ENCODE measurements around the gene GABARAP. TPM values are rescaled to one million over a fixed set of nuclear protein-coding genes. Genes with fewer than 3 reads are reported as not detected.
"Not testable (repeated sequence)": the region's sequence is repeated elsewhere in the genome, so short reads cannot be mapped to it uniquely, and the experiment has no call there.

GABARAP gene
- total RNA-seq, 3 donors from 2014 or later, result 424 to 499 (median 484) TPM

- ATAC-seq (no peak), DNase-seq (peak in 1 of 3 donors; percentile 31)
- TF ChIP-seq, protein P1, sequence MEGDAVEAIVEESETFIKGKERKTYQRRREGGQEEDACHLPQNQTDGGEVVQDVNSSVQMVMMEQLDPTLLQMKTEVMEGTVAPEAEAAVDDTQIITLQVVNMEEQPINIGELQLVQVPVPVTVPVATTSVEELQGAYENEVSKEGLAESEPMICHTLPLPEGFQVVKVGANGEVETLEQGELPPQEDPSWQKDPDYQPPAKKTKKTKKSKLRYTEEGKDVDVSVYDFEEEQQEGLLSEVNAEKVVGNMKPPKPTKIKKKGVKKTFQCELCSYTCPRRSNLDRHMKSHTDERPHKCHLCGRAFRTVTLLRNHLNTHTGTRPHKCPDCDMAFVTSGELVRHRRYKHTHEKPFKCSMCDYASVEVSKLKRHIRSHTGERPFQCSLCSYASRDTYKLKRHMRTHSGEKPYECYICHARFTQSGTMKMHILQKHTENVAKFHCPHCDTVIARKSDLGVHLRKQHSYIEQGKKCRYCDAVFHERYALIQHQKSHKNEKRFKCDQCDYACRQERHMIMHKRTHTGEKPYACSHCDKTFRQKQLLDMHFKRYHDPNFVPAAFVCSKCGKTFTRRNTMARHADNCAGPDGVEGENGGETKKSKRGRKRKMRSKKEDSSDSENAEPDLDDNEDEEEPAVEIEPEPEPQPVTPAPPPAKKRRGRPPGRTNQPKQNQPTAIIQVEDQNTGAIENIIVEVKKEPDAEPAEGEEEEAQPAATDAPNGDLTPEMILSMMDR (IDR thresholded peaks at IDR 0.05), result no peak
- intact Hi-C loops (cut with DNase I, micrococcal nuclease), result no loop called here
- no peaks in the 10 kb centered on the region for H3K36me3 ChIP-seq (ENCODE audit: low read depth)
- peaks cover 15% of the 10 kb centered on the region for H3K4me1 ChIP-seq (ENCODE audit: low read depth)
- H3K4me3 ChIP-seq, result no peak overlapping the region
- no peaks in the 10 kb centered on the region for H3K9me3 ChIP-seq
These were observed 4.5 kb upstream of the GABARAP start for GRCh38 chr17:7246779-7247178.

DNA sequence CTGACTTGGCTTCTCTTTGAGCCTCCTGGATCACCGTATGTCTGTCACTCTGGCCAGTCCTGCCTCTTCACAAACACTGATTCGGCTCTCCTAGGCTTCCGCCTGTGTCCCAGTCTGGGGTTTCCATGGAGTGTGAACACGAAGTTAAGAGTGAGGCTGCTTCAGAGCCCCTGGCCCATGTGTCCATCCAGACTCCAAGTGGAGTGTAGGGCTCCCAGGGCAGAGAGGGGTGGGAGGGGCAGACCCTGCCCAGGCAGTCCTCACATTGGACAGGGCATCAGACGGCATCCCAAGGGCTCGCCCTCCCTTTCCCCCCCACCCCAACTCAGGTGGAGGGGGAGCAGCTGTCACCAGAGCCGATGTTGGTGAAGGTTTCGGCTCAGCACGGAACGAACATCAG is 1.6 kb upstream of the GABARAP start:
- ATAC-seq; H3K9me3 ChIP-seq; H3K36me3 ChIP-seq (ENCODE audit: low read depth); intact Hi-C loops (cut with DNase I, micrococcal nuclease); H3K4me3 ChIP-seq: not testable (repeated sequence)
- DNase-seq, result peak in 1 of 3 donors; percentile 54
- peaks cover 18% of the 10 kb centered on the region for H3K4me1 ChIP-seq (ENCODE audit: low read depth)

GRCh38 chr17:7243453-7243729 is 1.1 kb upstream of the GABARAP start:
- intact Hi-C loops (cut with DNase I, micrococcal nuclease), result no loop called here
- TF ChIP-seq, protein P1 (IDR thresholded peaks at IDR 0.05), result no peak
- Histone ChIP-seq H3K9me3 (no peaks in the 10 kb centered on the region), H3K36me3 (ENCODE audit: low read depth) (peaks cover 3% of the 10 kb centered on the region), H3K4me3 (no peak overlapping the region), H3K4me1 (ENCODE audit: low read depth) (peaks cover 18% of the 10 kb centered on the region)
- no peak for DNase-seq
- ATAC-seq, result no peak

DNA sequence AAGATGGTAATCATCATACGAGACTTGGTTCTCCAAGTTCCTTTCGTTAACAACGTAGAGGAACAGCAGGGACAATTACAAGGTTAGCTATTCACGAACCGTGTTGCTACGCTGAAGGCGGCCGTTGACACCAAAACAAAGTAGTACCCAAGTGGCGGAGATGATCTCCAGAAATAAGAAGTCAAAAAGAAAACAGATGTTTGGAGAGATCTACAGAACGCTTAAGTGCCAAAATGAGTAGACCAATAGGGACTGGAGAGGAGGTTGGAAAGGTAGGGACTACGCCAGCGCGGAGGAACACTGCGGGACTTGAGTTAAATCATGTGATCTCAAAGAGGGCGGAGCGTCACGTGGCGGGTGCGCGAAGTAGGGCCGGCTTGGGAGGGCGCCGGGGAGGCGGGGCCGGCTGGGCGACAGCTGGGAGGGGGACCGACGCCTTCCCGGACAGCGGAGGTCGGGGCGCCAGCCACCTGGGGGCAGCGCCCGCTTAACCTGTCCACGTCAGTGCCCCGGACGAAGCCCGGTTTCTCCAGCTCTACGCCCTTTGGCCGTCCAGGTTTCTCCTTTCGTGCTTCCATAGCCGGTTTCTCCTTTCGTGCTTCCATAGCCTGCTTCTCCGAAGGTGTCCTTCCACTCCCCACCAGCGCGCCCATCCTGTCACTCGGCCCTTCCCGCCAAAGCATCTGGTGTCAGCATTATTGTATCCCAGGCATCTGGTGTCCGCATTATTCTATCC is 636 bp upstream of the GABARAP start:
- TF ChIP-seq, protein P1 (IDR thresholded peaks at IDR 0.05), result no peak
- peak; percentile 64 for ATAC-seq
- Histone ChIP-seq H3K9me3 (no peaks in the 10 kb centered on the region), H3K36me3 (ENCODE audit: low read depth) (peaks cover 3% of the 10 kb centered on the region), H3K4me3 (peak overlapping the region; percentile 70), H3K4me1 (ENCODE audit: low read depth) (peaks cover 18% of the 10 kb centered on the region)
- intact Hi-C loops (cut with DNase I, micrococcal nuclease), result no loop called here
- DNase-seq, result peak; percentile 97 to 99 (median 97)

- DNase-seq (no peak), ATAC-seq (no peak)
- TF ChIP-seq, protein P1 (IDR thresholded peaks at IDR 0.05), result no peak
- Histone ChIP-seq H3K36me3 (ENCODE audit: low read depth) (peaks cover 3% of the 10 kb centered on the region), H3K4me3 (peak overlapping the region; percentile 70), H3K9me3 (no peaks in the 10 kb centered on the region), H3K4me1 (ENCODE audit: low read depth) (peaks cover 21% of the 10 kb centered on the region)
- intact Hi-C loops (cut with DNase I, micrococcal nuclease), result no loop called here
These were observed 1.0 kb downstream of the GABARAP start for GRCh38 chr17:7241090-7241733.

DNA sequence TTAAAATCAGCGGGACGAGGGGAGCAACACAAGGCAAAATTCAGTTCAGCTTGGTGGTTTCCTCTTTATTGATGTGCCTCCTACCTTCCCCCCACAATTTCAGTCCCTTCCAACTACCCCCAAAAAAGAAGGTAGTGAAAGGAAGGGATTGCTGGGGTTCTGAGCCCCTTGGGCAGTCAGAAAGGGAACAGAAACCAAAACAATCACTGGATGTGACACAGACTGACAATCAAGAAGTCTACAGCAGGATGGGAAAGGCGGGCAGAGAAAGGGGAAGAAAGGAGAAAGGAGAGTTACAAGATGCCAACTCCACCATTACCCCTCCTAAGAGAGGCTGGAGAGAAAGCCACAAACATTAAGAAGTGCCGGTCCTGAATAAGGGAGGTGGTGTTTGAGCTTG is 1.9 kb downstream of the GABARAP start:
- DNase-seq, result no peak
- TF ChIP-seq, protein P1 (IDR thresholded peaks at IDR 0.05), result no peak
- ATAC-seq, result no peak

More for the DNA sequence above, 1.9 kb downstream of the GABARAP start:
- Histone ChIP-seq H3K4me1 (ENCODE audit: low read depth) (peaks cover 26% of the 10 kb centered on the region), H3K9me3 (no peaks in the 10 kb centered on the region), H3K36me3 (ENCODE audit: low read depth) (peaks cover 3% of the 10 kb centered on the region), H3K4me3 (no peak overlapping the region)
- intact Hi-C loops (cut with DNase I, micrococcal nuclease), result no loop called here
